HG03039 (cell line): ENCODE measurements around the gene ABCG1.

Source experiments
- ATAC-seq: cut with Tn5 transposase; IDR thresholded peaks from one replicate; pipeline ENCODE4 v1.9.1; 2021; ENCODE audit warnings: mild to moderate bottlenecking, moderate library complexity; ENCODE audit not compliant: unreplicated experiment

ABCG1 gene

GRCh38 chr21:42214081-42214750 is 4.7 kb upstream of the ABCG1 start:
- ATAC-seq, result no peak

GRCh38 chr21:42214921-42215320 is 4.0 kb upstream of the ABCG1 start:
- no peak for ATAC-seq

GRCh38 chr21:42215942-42216725 is 2.8 kb upstream of the ABCG1 start:
- no peak for ATAC-seq

- ATAC-seq, result no peak
These were observed 2.0 kb upstream of the ABCG1 start for GRCh38 chr21:42216726-42217572.

GRCh38 chr21:42219606-42220137 is 732 bp downstream of the ABCG1 start:
- no peak for ATAC-seq

- ATAC-seq, result no peak
These were observed 1.3 kb downstream of the ABCG1 start for GRCh38 chr21:42220138-42220701.

GRCh38 chr21:42221581-42222345 is 2.8 kb downstream of the ABCG1 start:
- no peak for ATAC-seq

- ATAC-seq, result no peak
These were observed 3.4 kb downstream of the ABCG1 start for GRCh38 chr21:42222386-42222785.

- no peak for ATAC-seq
These were observed 4.0 kb downstream of the ABCG1 start for GRCh38 chr21:42222821-42223390.

GRCh38 chr21:42223826-42224575 is 5.1 kb downstream of the ABCG1 start:
- no peak for ATAC-seq

GRCh38 chr21:42225042-42225441 is 6.1 kb downstream of the ABCG1 start:
- no peak for ATAC-seq

- no peak for ATAC-seq
These were observed 6.7 kb downstream of the ABCG1 start for GRCh38 chr21:42225571-42226155.

GRCh38 chr21:42226626-42227025 is 7.7 kb downstream of the ABCG1 start:
- no peak for ATAC-seq

GRCh38 chr21:42227909-42228708 is 9.2 kb downstream of the ABCG1 start:
- ATAC-seq, result peak; percentile 87

GRCh38 chr21:42228709-42229220 is 9.8 kb downstream of the ABCG1 start:
- ATAC-seq, result no peak

GRCh38 chr21:42229676-42230075 is 10.7 kb downstream of the ABCG1 start:
- ATAC-seq, result no peak

- no peak for ATAC-seq
These were observed 11.2 kb downstream of the ABCG1 start for GRCh38 chr21:42230178-42230577.

GRCh38 chr21:42230636-42231035 is 11.7 kb downstream of the ABCG1 start:
- ATAC-seq, result no peak
